WERI-Rb-1 (cell line): ENCODE measurements around the gene NUDT22.

Source experiments
- DNase-seq: peaks from one replicate; pipeline ENCODE4 v3.0.0-alpha.2; 2020
- H3K27ac ChIP-seq: fragments of 250-450 bp; sonication (Bioruptor Pico); 2 replicates; pipeline ENCODE4 v1.5.1; 2020; ENCODE audit warnings: mild to moderate bottlenecking, moderate library complexity
- H3K27me3 ChIP-seq: fragments of 250-450 bp; sonication (Bioruptor Pico); 2 replicates; pipeline ENCODE4 v1.5.1; 2021; ENCODE audit warnings: mild to moderate bottlenecking, low read depth, moderate library complexity; ENCODE audit not compliant: insufficient read depth, severe bottlenecking
- H3K36me3 ChIP-seq: fragments of 250-450 bp; sonication (Bioruptor Pico); 2 replicates; pipeline ENCODE4 v1.5.1; 2020; ENCODE audit warnings: mild to moderate bottlenecking, moderate library complexity
- H3K4me3 ChIP-seq: 2 replicates; pipeline ENCODE4 v1.5.1; 2011; ENCODE audit warnings: low read depth, mild to moderate bottlenecking, control low read depth, low read length
- H3K9me3 ChIP-seq: fragments of 250-450 bp; sonication (Bioruptor Pico); 2 replicates; pipeline ENCODE4 v1.5.1; 2021; ENCODE audit warnings: mild to moderate bottlenecking, moderate library complexity; ENCODE audit not compliant: severe bottlenecking
- CTCF ChIP-seq: IDR thresholded peaks from 2 replicates; pipeline ENCODE4 v1.5.1; 2011; ENCODE audit warnings: low read depth, mild to moderate bottlenecking, control low read depth, inconsistent platforms, low read length

The NUDT22 gene

GRCh38 chr11:64223001-64223651, 2.9 kb upstream of the NUDT22 start:
- TF ChIP-seq CTCF = no peak
- Histone ChIP-seq H3K27ac (no peak overlapping the region), H3K4me3 (no peak overlapping the region), H3K9me3 (no peaks in the 10 kb centered on the region), H3K27me3 (no peaks in the 10 kb centered on the region), H3K36me3 (no peaks in the 10 kb centered on the region; the same call in 1 of the 2 replicates)
- no peak for DNase-seq

DNA sequence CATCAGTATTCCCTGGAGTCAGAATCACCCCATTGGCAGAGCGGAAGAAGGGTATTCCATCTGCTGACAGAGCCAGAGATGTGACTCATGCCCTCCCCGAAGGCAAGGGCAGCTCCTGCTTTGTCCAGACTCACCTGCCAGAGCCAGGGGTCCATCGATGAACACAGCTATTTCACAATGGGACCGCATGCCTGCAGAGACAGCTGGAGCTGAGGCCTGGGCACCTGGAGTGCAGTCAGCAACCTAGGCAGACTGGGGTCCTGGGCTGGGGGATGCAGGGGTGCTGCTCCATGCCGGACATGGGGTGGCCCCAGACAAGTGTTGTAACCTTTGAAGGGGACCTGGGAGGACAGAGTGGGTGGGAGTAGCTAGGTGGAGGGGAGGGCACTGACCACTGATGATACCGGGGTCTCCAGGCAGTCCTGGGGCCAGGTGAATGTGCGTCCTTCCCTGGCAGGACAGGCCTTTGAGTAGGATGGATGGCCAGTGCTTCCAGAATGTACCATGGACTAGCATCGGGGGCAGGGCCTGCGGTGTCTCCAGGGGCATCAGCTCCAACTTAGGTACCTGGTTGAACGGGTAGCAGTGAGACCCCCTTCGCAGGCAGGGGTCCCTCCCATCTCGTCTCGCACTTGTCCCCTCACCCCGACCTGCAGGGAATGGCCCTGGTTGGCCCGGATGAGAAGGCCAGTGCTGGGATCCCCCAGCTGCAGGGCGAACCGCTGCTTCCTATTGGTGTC, 1.8 kb upstream of the NUDT22 start:
- TF ChIP-seq CTCF = no peak
- Histone ChIP-seq H3K27me3 (no peaks in the 10 kb centered on the region), H3K4me3 (no peak overlapping the region), H3K36me3 (no peaks in the 10 kb centered on the region; the same call in 1 of the 2 replicates), H3K27ac (no peak overlapping the region), H3K9me3 (no peaks in the 10 kb centered on the region)
- no peak for DNase-seq

DNA sequence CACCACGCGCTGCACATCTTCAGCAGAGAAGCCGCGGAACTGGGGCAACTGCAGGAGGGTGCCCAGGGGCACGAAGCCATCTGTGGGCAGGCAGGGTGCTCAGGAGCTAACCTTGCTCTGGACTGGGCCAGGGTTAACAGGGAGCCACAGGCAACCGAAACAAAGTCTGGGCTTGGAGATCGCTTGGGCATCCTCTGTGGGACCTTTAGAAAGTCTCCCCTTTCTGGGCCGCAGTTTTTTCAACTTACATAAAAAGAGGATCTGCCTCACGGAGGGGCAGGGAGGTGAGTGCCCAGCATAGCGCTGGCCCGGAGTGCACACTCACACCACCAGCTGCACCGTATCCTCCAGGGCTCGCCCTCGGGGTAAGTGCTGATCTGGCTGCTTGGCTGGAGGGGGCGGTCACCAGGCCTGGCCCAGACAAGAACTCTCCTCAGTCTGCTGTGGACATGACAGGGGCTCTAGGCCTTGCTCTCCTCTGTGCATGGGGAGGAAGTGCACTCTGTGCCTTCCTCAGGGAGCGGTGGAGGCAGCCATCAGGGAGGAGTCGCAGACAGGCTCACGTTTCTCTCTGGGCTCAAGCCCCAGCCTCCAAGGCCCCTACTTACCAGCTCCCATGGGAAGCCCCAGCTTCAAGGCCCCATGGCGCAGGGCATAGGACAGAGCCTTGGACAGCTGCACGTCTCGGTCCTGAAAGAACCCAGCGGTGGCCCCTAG, 1.0 kb upstream of the NUDT22 start:
- no peaks in the 10 kb centered on the region for H3K27me3 ChIP-seq
- H3K9me3 ChIP-seq = no peaks in the 10 kb centered on the region
- DNase-seq = no peak
- peak overlapping the region; percentile 70 for H3K4me3 ChIP-seq
- no peaks in the 10 kb centered on the region; the same call in 1 of the 2 replicates for H3K36me3 ChIP-seq
- TF ChIP-seq CTCF = no peak
- peak overlapping the region; percentile 75 for H3K27ac ChIP-seq

GRCh38 chr11:64226507-64227051, 505 bp downstream of the NUDT22 start:
- Histone ChIP-seq H3K27ac (peak overlapping the region; percentile 75), H3K36me3 (no peaks in the 10 kb centered on the region; the same call in 1 of the 2 replicates), H3K4me3 (peak overlapping the region; percentile 70), H3K9me3 (no peaks in the 10 kb centered on the region), H3K27me3 (no peaks in the 10 kb centered on the region)
- no peak for TF ChIP-seq CTCF
- peak; percentile 45 for DNase-seq

DNA sequence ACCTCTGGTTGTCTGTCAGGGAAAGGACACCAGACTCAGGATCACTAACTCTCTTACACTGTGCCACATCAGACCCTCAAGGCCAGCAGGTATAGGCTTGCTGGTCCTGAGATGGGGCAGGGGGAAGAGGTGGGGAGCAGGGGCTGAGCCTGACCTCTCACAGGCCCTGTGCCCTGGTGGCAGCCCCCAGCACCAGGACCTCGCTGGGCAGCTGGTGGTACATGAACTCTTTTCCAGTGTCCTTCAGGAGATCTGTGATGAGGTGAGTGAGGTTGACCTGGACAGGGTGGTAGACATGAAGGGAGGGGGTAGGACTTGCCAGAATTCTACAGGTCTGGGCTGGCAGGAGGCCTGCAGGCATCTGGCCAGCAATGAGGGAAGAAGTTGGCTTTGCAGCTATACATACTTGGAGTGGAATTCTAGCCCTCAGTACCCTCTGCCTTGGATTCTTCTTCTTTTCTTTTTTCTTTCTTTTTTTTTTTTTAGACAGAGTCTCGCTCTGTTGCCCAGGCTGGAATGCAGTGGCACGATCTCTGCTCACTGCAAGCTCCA, 1.4 kb downstream of the NUDT22 start:
- Histone ChIP-seq H3K27ac (no peak overlapping the region), H3K9me3 (no peaks in the 10 kb centered on the region), H3K27me3 (no peaks in the 10 kb centered on the region), H3K36me3 (no peaks in the 10 kb centered on the region; the same call in 1 of the 2 replicates), H3K4me3 (no peak overlapping the region)
- TF ChIP-seq CTCF = no peak
- no peak for DNase-seq
